HG03139 (cell line): Measurements from ENCODE around the gene CEP164.
"Not testable (repeated sequence)": the region's sequence is repeated elsewhere in the genome, so short reads cannot be mapped to it uniquely, and the experiment has no call there.

Source experiments
- ATAC-seq: cut with Tn5 transposase; IDR thresholded peaks from one replicate; pipeline ENCODE4 v1.9.1; 2021; ENCODE audit not compliant: unreplicated experiment

The CEP164 gene

GRCh38 chr11:117303646-117304315, 23.9 kb upstream of the CEP164 start:
- no peak for ATAC-seq

- ATAC-seq: no peak
Observed at GRCh38 chr11:117305145-117305544, 22.5 kb upstream of the CEP164 start.

- ATAC-seq: no peak
Observed at GRCh38 chr11:117309310-117309709, 18.3 kb upstream of the CEP164 start.

- ATAC-seq: no peak
Observed at GRCh38 chr11:117313091-117313490, 14.6 kb upstream of the CEP164 start.

- ATAC-seq: no peak
Observed at GRCh38 chr11:117313828-117314768, 13.6 kb upstream of the CEP164 start.

GRCh38 chr11:117314840-117315239, 12.8 kb upstream of the CEP164 start:
- ATAC-seq: no peak

- no peak for ATAC-seq
Observed at GRCh38 chr11:117315285-117316196, 12.1 kb upstream of the CEP164 start.

GRCh38 chr11:117316197-117316961, 11.3 kb upstream of the CEP164 start, which contains the start of gene BACE1:
Gene BACE1 (minus strand): TSS chr11:117316256. CDS start chr11:117315795, 461 bp downstream.
- no peak for ATAC-seq

GRCh38 chr11:117318738-117319137, 8.9 kb upstream of the CEP164 start:
- ATAC-seq: no peak

GRCh38 chr11:117319214-117319840, 8.3 kb upstream of the CEP164 start:
- no peak for ATAC-seq

- not testable (repeated sequence) for ATAC-seq
Observed at GRCh38 chr11:117327255-117327566, 443 bp upstream of the CEP164 start.

- no peak for ATAC-seq
Observed at GRCh38 chr11:117328375-117329010, 839 bp downstream of the CEP164 start.

- no peak for ATAC-seq
Observed at GRCh38 chr11:117332843-117333242, 5.2 kb downstream of the CEP164 start.

- no peak for ATAC-seq
Observed at GRCh38 chr11:117333917-117334316, 6.3 kb downstream of the CEP164 start.

- no peak for ATAC-seq
Observed at GRCh38 chr11:117334896-117335295, 7.2 kb downstream of the CEP164 start.

GRCh38 chr11:117335399-117335798, 7.7 kb downstream of the CEP164 start:
- no peak for ATAC-seq

GRCh38 chr11:117337076-117337475, 9.4 kb downstream of the CEP164 start:
- ATAC-seq: no peak

GRCh38 chr11:117345039-117345438, 17.4 kb downstream of the CEP164 start:
- ATAC-seq: no peak

GRCh38 chr11:117354550-117354949, 26.9 kb downstream of the CEP164 start:
- no peak for ATAC-seq
